ENCODE results near the gene PWP2. TPM values are rescaled to one million over a fixed set of nuclear protein-coding genes. Genes with fewer than 3 reads are reported as not detected.

PWP2 gene
- total RNA-seq, 4 donors from 2014 or later: 11.9 to 19.9 (median 12.1) TPM; not detected in 1

GRCh38 chr21:44079446-44079845 is 27.8 kb upstream of the PWP2 start:
- WGBS, 2 donors (ENCODE audit: low coverage in 1 of 2): 90 to 98% methylated on average over 3 of the region's 3 CpGs
- H3K27ac ChIP-seq: no peak overlapping the region
- no peak overlapping the region for H3K4me3 ChIP-seq
- intact Hi-C loops (cut with DNase I; ENCODE audit: low total_unique reads): no loop called here
- peaks cover 0 to 59% (median 26%) of the 10 kb centered on the region in 4 donors for H3K36me3 ChIP-seq
- TF ChIP-seq CTCF (IDR thresholded peaks at IDR 0.05) (no peak), POLR2AphosphoS5 (IDR thresholded peaks at IDR 0.05) (no peak), POLR2A (IDR thresholded peaks at IDR 0.05) (no peak), EP300 (IDR thresholded peaks at IDR 0.05; ENCODE audit: low read depth) (no peak)
- H3K27me3 ChIP-seq: no peaks in the 10 kb centered on the region
- H3K4me1 ChIP-seq: peaks cover 0 to under 1% (median 0%) of the 10 kb centered on the region in 4 donors
- no peak for DNase-seq
- no peaks in the 10 kb centered on the region for H3K9me3 ChIP-seq
- in situ Hi-C loops (cut with MboI; ENCODE audit: low pct_ligation_motif_present in 1 of 4, low pct_unique_long_range_greater_than_20kb in 1 of 4, low sequenced_read_pairs in 3 of 4): no loop called here

- H3K27ac ChIP-seq: no peak overlapping the region
- intact Hi-C loops (cut with DNase I; ENCODE audit: low total_unique reads): no loop called here
- in situ Hi-C loops (cut with MboI; ENCODE audit: low pct_ligation_motif_present in 1 of 4, low pct_unique_long_range_greater_than_20kb in 1 of 4, low sequenced_read_pairs in 3 of 4): no loop called here
These were observed 27.4 kb upstream of the PWP2 start for GRCh38 chr21:44079846-44080245.

GRCh38 chr21:44082648-44083440 is 24.4 kb upstream of the PWP2 start:
- Histone ChIP-seq H3K4me3 (no peak overlapping the region), H3K9me3 (no peaks in the 10 kb centered on the region), H3K27me3 (no peaks in the 10 kb centered on the region), H3K27ac (peak overlapping the region; percentile 35 to 83 (median 60)), H3K4me1 (peaks cover 4 to 18% (median 8%) of the 10 kb centered on the region in 4 donors), H3K36me3 (peaks cover 0 to 30% (median 12%) of the 10 kb centered on the region in 4 donors)
- 80 to 86% methylated on average over 10 to 24 of the region's 24 CpGs for WGBS, 2 donors (ENCODE audit: low coverage in 1 of 2)
- TF ChIP-seq POLR2A (IDR thresholded peaks at IDR 0.05) (no peak), CTCF (IDR thresholded peaks at IDR 0.05) (no peak), EP300 (IDR thresholded peaks at IDR 0.05; ENCODE audit: low read depth) (no peak), POLR2AphosphoS5 (IDR thresholded peaks at IDR 0.05) (no peak)
- DNase-seq: no peak
- in situ Hi-C loops (cut with MboI; ENCODE audit: low pct_ligation_motif_present in 1 of 4, low pct_unique_long_range_greater_than_20kb in 1 of 4, low sequenced_read_pairs in 3 of 4): no loop called here
- intact Hi-C loops (cut with DNase I; ENCODE audit: low total_unique reads): no loop called here

More at GRCh38 chr21:44079846-44080245, 27.4 kb upstream of the PWP2 start:
- peaks cover 0 to 59% (median 24%) of the 10 kb centered on the region in 4 donors for H3K36me3 ChIP-seq
- WGBS, 2 donors (ENCODE audit: low coverage in 1 of 2): 90 to 93% methylated on average over 6 to 7 of the region's 7 CpGs
- no peaks in the 10 kb centered on the region for H3K27me3 ChIP-seq
- no peak for TF ChIP-seq EP300 (IDR thresholded peaks at IDR 0.05; ENCODE audit: low read depth)
- no peak for TF ChIP-seq CTCF (IDR thresholded peaks at IDR 0.05)
- TF ChIP-seq POLR2A (IDR thresholded peaks at IDR 0.05): no peak
- no peak for TF ChIP-seq POLR2AphosphoS5 (IDR thresholded peaks at IDR 0.05)
- no peaks in the 10 kb centered on the region for H3K9me3 ChIP-seq
- H3K4me1 ChIP-seq: peaks cover 0 to 5% (median 0%) of the 10 kb centered on the region in 4 donors
- H3K4me3 ChIP-seq: no peak overlapping the region
- DNase-seq: no peak

- no peak for DNase-seq
- in situ Hi-C loops (cut with MboI; ENCODE audit: low pct_ligation_motif_present in 1 of 4, low pct_unique_long_range_greater_than_20kb in 1 of 4, low sequenced_read_pairs in 3 of 4): no loop called here
- intact Hi-C loops (cut with DNase I; ENCODE audit: low total_unique reads): no loop called here
- WGBS, 2 donors (ENCODE audit: low coverage in 1 of 2): 73 to 82% methylated on average over 8 to 16 of the region's 16 CpGs
- Histone ChIP-seq H3K4me3 (no peak overlapping the region), H3K4me1 (peaks cover 7 to 27% (median 16%) of the 10 kb centered on the region in 4 donors), H3K36me3 (peaks cover 0 to 28% (median 10%) of the 10 kb centered on the region in 4 donors), H3K27ac (peak overlapping the region; percentile 35 to 83 (median 60)), H3K9me3 (no peaks in the 10 kb centered on the region), H3K27me3 (no peaks in the 10 kb centered on the region)
- TF ChIP-seq POLR2A (IDR thresholded peaks at IDR 0.05) (no peak), POLR2AphosphoS5 (IDR thresholded peaks at IDR 0.05) (no peak), EP300 (IDR thresholded peaks at IDR 0.05; ENCODE audit: low read depth) (no peak), CTCF (IDR thresholded peaks at IDR 0.05) (no peak)
These were observed 23.4 kb upstream of the PWP2 start for GRCh38 chr21:44083631-44084291.
